Measurements from ENCODE around the gene THSD4. TPM values are rescaled to one million over a fixed set of nuclear protein-coding genes. Genes with fewer than 3 reads are reported as not detected.
A peak's percentile ranks its signal among the peaks of the same experiment; 100 is the strongest.

THSD4 gene
- total and polyA plus RNA-seq, 9 of the 15 experiments (the other 6 are each of a cell fraction or from before 2014, with no cell fraction given) = 0.04 TPM; not detected in 5

GRCh38 chr15:71237456-71238188, 122.4 kb downstream of the THSD4 start (continued):
- TF ChIP-seq PKNOX1 (IDR thresholded peaks at IDR 0.05) = peak; percentile 77
- peak in 1 of 3 experiments; percentile 55; a peak in 1 of 6 replicates for TF ChIP-seq ZBTB11 (CRISPR knock-in tag; IDR thresholded peaks at IDR 0.05)
- no peak for TF ChIP-seq ZBTB26 (CRISPR knock-in tag; IDR thresholded peaks at IDR 0.05)
- TF ChIP-seq ZBTB17 (CRISPR knock-in tag; IDR thresholded peaks at IDR 0.05) = peak; percentile 74; the same call in 1 of the 2 replicates
- TF ChIP-seq RCOR1 (IDR thresholded peaks at IDR 0.05; ENCODE audit: borderline replicate concordance in 1 of 2, low read depth in 2 of 2, low read length in 2 of 2) = no peak
- TF ChIP-seq CBX8 (IDR thresholded peaks at IDR 0.05; ENCODE audit: borderline replicate concordance, extremely low read depth, low read depth, low read length, poor library complexity, severe bottlenecking) = no peak
- no peak for TF ChIP-seq RFX7 (CRISPR knock-in tag; IDR thresholded peaks at IDR 0.05)
- TF ChIP-seq ATF2 (CRISPR knock-in tag; IDR thresholded peaks at IDR 0.05) = no peak
- TF ChIP-seq SFPQ (IDR thresholded peaks at IDR 0.05; ENCODE audit: low read depth, low read length) = no peak
- TF ChIP-seq NFE2 (IDR thresholded peaks at IDR 0.05; ENCODE audit: low read depth) = peak; percentile 66
- peak; percentile 54; the same call in 1 of the 2 replicates for TF ChIP-seq ERF (CRISPR knock-in tag; IDR thresholded peaks at IDR 0.05)
- no peak for TF ChIP-seq USF1 (CRISPR knock-in tag; IDR thresholded peaks at IDR 0.05)
- TF ChIP-seq ZNF12 (CRISPR knock-in tag; IDR thresholded peaks at IDR 0.05) = no peak
- TF ChIP-seq ZNF197 (CRISPR knock-in tag; IDR thresholded peaks at IDR 0.05; ENCODE audit: low read depth) = 0 out of 2 replicates have a peak, but pooled peaks have one; percentile 52
- TF ChIP-seq ATF1 (CRISPR knock-in tag; IDR thresholded peaks at IDR 0.05) = no peak
- TF ChIP-seq ATF1 (tag; IDR thresholded peaks at IDR 0.05) = peak; percentile 57
